GM19351 (cell line): ENCODE results near the gene CLK2.
"Not testable (repeated sequence)": the region's sequence is repeated elsewhere in the genome, so short reads cannot be mapped to it uniquely, and the experiment has no call there.

Source experiments
- ATAC-seq: cut with Tn5 transposase; IDR thresholded peaks from one replicate; pipeline ENCODE4 v1.9.1; 2021; ENCODE audit warnings: mild to moderate bottlenecking, moderate library complexity; ENCODE audit not compliant: unreplicated experiment

Gene CLK2

GRCh38 chr1:155268630-155269029 lies 4.7 kb downstream of the CLK2 start:
- no peak for ATAC-seq

GRCh38 chr1:155267373-155267772 lies 5.9 kb downstream of the CLK2 start:
- ATAC-seq, result no peak

- no peak for ATAC-seq
Measured at GRCh38 chr1:155266553-155266952, 6.8 kb downstream of the CLK2 start.

GRCh38 chr1:155263067-155263466 lies 10.2 kb downstream of the CLK2 start:
- ATAC-seq, result no peak

GRCh38 chr1:155261852-155262673 lies 11.2 kb downstream of the CLK2 start, which contains the start of gene SCAMP3:
Gene SCAMP3, minus strand, starts transcription at chr1:155262360. Its CDS starts 209 bp downstream, at chr1:155262151.
- peak; percentile 92 for ATAC-seq

- no peak for ATAC-seq
Measured at GRCh38 chr1:155261493-155261851, 11.8 kb downstream of the CLK2 start.

GRCh38 chr1:155260276-155260675 lies 13.0 kb downstream of the CLK2 start:
- no peak for ATAC-seq

- ATAC-seq, result no peak
Measured at GRCh38 chr1:155256058-155256852, 17.0 kb downstream of the CLK2 start.

- ATAC-seq, result peak; percentile 60
Measured at GRCh38 chr1:155255243-155256007, 17.9 kb downstream of the CLK2 start, which contains the start of gene ENTREP3. Gene ENTREP3, minus strand, starts transcription at chr1:155255483. Its CDS starts 606 bp downstream, at chr1:155254877.

GRCh38 chr1:155254714-155255242 lies 18.5 kb downstream of the CLK2 start:
- no peak for ATAC-seq

- no peak for ATAC-seq
Measured at GRCh38 chr1:155254228-155254713, 19.0 kb downstream of the CLK2 start.

- ATAC-seq, result no peak
Measured at GRCh38 chr1:155253797-155254196, 19.5 kb downstream of the CLK2 start.

GRCh38 chr1:155253208-155253607 lies 20.1 kb downstream of the CLK2 start:
- no peak for ATAC-seq

- no peak for ATAC-seq
Measured at GRCh38 chr1:155251566-155251965, 21.7 kb downstream of the CLK2 start.

- ATAC-seq, result peak; percentile 86
Measured at GRCh38 chr1:155250633-155251449, 22.5 kb downstream of the CLK2 start.

- no peak for ATAC-seq
Measured at GRCh38 chr1:155250246-155250632, 23.1 kb downstream of the CLK2 start.

GRCh38 chr1:155247667-155248553 lies 25.4 kb downstream of the CLK2 start:
- no peak for ATAC-seq

GRCh38 chr1:155246796-155247195 lies 26.5 kb downstream of the CLK2 start:
- ATAC-seq, result not testable (repeated sequence)

GRCh38 chr1:155245163-155245524 lies 28.2 kb downstream of the CLK2 start:
- no peak for ATAC-seq
